GM21423 (cell line): ENCODE data around the gene ANAPC2.

Experiments
- ATAC-seq: cut with Tn5 transposase; IDR thresholded peaks from one replicate; pipeline ENCODE4 v1.9.1; 2021; ENCODE audit warnings: mild to moderate bottlenecking, moderate library complexity; ENCODE audit not compliant: unreplicated experiment

The ANAPC2 gene

GRCh38 chr9:137164370-137165249, 23.8 kb downstream of the ANAPC2 start:
- no peak for ATAC-seq

- ATAC-seq = no peak
These were observed 24.6 kb downstream of the ANAPC2 start for GRCh38 chr9:137163805-137164204.

- ATAC-seq = no peak
These were observed 25.0 kb downstream of the ANAPC2 start for GRCh38 chr9:137163365-137163715.

GRCh38 chr9:137162505-137163364, 25.6 kb downstream of the ANAPC2 start:
- ATAC-seq = no peak

DNA sequence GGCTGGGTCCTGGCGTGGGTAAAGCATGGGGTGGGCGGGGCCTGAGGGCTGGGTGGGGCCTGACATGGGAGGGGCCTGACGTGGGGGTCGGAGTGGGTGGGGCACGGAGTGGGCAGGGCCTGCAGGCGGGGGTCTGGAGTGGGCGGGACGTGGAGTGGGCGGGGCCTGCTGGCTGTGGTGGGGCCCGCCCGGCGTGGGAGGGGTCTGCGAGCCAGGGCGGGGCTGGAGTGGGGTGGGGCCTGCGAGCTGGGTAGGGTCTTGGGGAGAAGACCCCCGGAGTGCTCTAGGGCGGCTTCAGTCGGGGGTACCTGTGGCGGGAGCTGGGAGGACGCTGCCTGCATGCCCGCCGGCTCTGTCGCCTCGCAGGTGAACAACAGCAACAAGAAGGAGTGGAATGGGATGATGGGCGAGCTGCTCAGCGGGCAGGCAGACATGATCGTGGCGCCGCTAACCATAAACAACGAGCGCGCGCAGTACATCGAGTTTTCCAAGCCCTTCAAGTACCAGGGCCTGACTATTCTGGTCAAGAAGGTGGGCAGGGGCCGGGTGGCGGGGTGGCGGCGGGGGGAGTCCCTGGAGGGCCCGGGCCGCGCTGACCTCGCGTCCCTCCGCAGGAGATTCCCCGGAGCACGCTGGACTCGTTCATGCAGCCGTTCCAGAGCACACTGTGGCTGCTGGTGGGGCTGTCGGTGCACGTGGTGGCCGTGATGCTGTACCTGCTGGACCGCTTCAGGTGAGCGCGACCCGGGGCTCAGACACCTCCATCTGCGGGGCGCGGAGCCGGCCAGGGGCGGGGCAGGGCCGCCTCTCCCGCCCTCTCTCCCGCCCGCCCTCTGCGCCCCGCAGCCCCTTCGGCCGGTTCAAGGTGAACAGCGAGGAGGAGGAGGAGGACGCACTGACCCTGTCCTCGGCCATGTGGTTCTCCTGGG, 26.5 kb downstream of the ANAPC2 start:
- ATAC-seq = no peak

DNA sequence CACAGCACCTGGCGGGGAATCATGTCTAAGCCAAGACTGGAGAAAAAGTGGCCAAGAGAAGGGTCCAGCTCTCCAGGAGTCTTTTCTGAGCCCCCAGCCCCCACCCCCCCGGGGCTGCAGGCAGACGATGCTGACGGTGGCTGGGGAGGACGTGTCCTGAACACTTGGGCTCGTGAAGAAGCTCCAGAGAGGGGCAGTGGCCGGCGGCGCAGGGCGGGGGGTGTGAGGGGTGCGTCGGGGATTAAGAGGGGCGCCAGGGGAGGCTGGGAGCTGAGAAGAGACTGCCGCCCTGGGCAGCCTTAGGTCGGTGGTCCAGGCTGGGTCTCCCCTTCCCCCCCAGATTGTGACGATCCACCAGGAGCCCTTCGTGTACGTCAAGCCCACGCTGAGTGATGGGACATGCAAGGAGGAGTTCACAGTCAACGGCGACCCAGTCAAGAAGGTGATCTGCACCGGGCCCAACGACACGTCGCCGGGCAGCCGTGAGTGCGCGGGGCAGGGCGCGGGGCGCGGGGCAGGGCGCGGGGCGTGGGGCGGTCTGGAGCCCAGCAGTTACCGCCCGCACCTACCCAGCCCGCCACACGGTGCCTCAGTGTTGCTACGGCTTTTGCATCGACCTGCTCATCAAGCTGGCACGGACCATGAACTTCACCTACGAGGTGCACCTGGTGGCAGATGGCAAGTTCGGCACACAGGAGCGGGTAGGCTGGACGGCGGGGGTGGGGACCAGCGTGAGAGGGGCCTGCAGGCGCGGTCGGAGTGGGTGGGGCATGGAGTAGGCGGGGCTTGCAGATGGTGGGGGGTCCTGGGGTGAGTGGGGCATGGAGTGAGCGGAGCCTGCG, 27.4 kb downstream of the ANAPC2 start:
- no peak for ATAC-seq

GRCh38 chr9:137160054-137160425, 28.3 kb downstream of the ANAPC2 start:
- no peak for ATAC-seq

DNA sequence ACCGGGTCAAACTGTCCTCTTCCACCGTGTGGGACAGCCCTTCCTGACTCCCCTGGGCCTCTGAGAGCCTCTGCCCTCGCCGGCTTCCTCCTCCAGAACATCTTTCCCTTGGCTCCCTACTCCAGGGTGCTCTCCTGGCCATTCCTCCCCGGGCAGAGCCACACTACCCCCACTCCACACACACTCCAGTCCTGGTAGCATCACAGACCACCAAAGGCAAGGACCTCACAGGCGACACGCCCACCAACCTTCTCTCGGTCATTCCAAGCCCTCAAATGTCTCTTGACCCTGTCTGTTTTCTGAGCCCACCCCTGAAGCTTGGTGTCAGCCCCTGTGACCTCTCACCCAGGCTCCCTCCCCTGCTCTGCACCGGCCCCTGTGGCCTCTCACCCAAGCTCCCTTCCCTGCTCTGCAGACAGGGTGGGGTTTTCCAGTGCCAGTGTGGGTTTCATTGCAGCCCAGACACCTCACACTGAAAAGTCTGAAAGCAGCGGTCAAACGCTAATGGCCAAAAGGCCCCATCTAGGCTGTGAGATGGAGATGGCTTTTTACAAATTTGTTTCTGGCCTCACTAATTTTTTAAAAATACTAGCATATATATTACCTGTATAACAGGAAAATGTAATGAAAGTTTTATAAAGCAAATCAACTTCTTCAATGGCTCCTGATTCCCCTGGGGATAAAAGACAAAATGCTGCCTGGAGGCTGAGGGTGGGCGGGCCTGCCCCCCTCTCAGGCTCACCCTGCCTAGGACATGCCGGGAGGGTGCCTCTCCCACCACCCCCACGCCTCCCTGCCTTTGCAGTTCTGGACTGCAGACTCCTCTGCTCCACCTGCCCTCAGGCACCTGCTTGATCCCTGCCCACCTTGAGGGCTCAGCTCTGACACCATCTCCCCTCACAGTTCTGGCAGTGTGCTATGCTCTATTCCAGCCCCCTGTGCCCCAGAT, 29.0 kb downstream of the ANAPC2 start:
- ATAC-seq = no peak

- no peak for ATAC-seq
These were observed 29.7 kb downstream of the ANAPC2 start for GRCh38 chr9:137158625-137159024.

- no peak for ATAC-seq
These were observed 30.5 kb downstream of the ANAPC2 start for GRCh38 chr9:137157618-137158415.

DNA sequence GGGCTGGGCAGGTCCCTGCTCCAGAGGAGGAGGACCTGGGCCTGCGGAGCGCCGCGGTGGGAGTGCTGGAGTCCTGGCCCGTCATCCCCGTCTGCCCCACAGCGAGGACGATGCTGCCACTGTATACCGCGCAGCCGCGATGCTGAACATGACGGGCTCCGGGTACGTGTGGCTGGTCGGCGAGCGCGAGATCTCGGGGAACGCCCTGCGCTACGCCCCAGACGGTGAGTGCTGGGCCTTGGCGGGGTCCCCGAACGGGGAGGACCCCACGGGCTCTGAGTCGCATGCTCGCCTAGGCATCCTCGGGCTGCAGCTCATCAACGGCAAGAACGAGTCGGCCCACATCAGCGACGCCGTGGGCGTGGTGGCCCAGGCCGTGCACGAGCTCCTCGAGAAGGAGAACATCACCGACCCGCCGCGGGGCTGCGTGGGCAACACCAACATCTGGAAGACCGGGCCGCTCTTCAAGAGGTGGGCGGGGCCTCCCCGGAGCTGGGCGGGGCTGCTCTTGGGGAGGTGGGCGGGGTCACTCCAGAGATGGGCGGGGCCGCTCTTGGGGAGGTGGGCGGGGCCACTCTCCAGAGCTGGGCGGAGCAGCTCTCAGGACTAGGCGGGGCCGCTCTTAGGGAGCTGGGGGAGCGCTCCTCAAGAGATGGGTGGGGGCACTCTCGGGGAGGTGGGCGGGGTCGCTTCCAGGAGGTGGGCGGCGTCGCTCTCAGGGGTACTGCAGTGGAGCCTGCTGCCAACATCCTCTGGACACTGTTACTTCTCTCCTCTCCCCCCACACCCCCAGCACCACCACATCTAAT, 31.6 kb downstream of the ANAPC2 start:
- ATAC-seq = no peak

- ATAC-seq = no peak
These were observed 35.4 kb downstream of the ANAPC2 start for GRCh38 chr9:137152844-137153405.

DNA sequence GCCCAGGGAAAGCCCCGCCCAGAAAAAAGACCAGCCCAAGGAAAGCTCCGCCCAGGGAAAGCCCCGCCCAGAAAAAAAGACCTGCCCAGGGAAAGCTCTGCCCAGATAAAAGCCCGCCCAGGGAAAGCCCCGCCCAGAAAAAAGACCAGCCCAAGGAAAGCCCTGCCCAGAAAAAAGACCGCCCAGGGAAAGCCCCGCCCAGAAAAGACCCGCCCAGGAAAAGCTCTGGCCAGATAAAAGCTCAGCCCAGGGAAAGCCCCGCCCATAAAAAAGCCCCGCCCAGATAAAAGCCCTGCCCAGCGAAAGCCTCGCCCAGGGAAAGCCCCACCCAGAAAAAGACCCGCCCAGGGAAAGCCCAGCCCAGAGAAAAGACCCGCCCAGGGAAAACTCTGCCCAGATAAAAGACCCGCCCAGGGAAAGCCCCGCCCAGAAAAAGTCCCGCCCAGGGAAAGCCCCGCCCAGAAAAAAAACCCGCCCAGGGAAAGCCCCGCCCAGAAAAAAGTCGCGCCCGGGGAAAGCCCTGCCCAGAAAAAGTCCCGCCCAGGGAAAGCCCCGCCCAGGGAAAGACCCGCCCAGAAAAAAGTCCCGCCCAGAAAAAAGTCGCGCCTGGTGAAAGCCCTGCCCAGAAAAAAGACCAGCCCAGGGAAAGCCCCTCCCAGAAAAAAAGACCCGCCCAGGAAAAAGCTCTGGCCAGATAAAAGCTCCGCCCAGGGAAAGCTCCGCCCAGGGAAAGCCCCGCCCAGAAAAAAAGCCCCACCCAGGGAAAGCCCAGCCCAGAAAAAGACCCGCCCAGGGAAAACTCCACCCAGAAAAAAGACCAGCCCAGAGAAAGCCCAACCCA, 37.5 kb downstream of the ANAPC2 start:
- peak; percentile 46 for ATAC-seq

GRCh38 chr9:137149942-137150616, 38.3 kb downstream of the ANAPC2 start:
- peak; percentile 12 for ATAC-seq

- ATAC-seq = no peak
These were observed 39.0 kb downstream of the ANAPC2 start for GRCh38 chr9:137149363-137149762.

- no peak for ATAC-seq
These were observed 39.7 kb downstream of the ANAPC2 start for GRCh38 chr9:137148661-137149060.
